ENCODE results near the gene IQSEC3.

IQSEC3 gene

GRCh38 chr12:168763-169525, 102.4 kb downstream of the IQSEC3 start:
- no peak for DNase-seq

- DNase-seq = no peak
Measured at GRCh38 chr12:169528-170370, 103.2 kb downstream of the IQSEC3 start.

- DNase-seq = no peak
Measured at GRCh38 chr12:170371-171225, 104.0 kb downstream of the IQSEC3 start.

GRCh38 chr12:171276-171675, 104.7 kb downstream of the IQSEC3 start:
- DNase-seq = no peak

- DNase-seq = no peak
Measured at GRCh38 chr12:171743-172676, 105.4 kb downstream of the IQSEC3 start.

GRCh38 chr12:172732-173161, 106.2 kb downstream of the IQSEC3 start:
- DNase-seq = no peak

- no peak for DNase-seq
Measured at GRCh38 chr12:174124-174523, 107.6 kb downstream of the IQSEC3 start.

- DNase-seq = no peak
Measured at GRCh38 chr12:174596-174995, 108.0 kb downstream of the IQSEC3 start.

- no peak for DNase-seq
Measured at GRCh38 chr12:175250-175649, 108.7 kb downstream of the IQSEC3 start.

GRCh38 chr12:175759-176158, 109.2 kb downstream of the IQSEC3 start:
- no peak for DNase-seq

GRCh38 chr12:176321-177181, 110.0 kb downstream of the IQSEC3 start:
- no peak for DNase-seq

GRCh38 chr12:177336-177979, 110.9 kb downstream of the IQSEC3 start:
- no peak for DNase-seq

- no peak for DNase-seq
Measured at GRCh38 chr12:177980-178828, 111.6 kb downstream of the IQSEC3 start.

GRCh38 chr12:178829-179109, 112.2 kb downstream of the IQSEC3 start:
- DNase-seq = no peak

GRCh38 chr12:179131-179884, 112.7 kb downstream of the IQSEC3 start:
- no peak for DNase-seq

GRCh38 chr12:179885-180284, 113.3 kb downstream of the IQSEC3 start:
- no peak for DNase-seq

- DNase-seq = no peak
Measured at GRCh38 chr12:180445-180844, 113.9 kb downstream of the IQSEC3 start.

- no peak for DNase-seq
Measured at GRCh38 chr12:181921-182320, 115.4 kb downstream of the IQSEC3 start.

- DNase-seq = no peak
Measured at GRCh38 chr12:182381-182892, 115.9 kb downstream of the IQSEC3 start.

Data from stimulated activated CD4-positive, alpha-beta T cell treated with anti-CD3 and anti-CD28 coated beads, Interleukin-4, amount 100 ng/mL, for 1 hour (primary cell).